Measurements from ENCODE around the gene MINAR2.

The MINAR2 gene

DNA sequence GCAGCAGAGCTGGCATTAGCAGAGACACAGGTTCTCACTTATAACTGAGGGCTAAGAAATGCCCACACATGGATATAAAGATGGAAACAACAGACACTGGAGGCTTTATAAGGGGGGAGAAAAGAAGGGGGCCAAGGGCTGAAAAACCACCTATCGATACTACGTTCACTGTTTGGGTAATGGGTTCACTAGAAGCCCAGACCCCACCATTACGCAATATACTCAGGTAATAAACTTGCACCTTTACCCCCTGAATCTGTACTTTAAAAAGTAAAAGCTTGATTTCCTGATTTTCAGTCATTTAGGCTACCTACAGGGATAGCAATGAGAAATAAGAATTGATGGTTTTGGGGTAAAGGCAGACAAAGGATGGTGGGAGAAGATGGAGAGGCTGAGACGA, 1.9 kb upstream of the MINAR2 start:
- no peaks in the 10 kb centered on the region for H3K9me3 ChIP-seq (ENCODE audit: control insufficient read depth, low read length)
- 85 to 86% methylated on average over 1 of the region's 4 CpGs for WGBS, 2 experiments (ENCODE audit: insufficient coverage in 2 of 2)
- no peaks in the 10 kb centered on the region for H3K4me1 ChIP-seq (ENCODE audit: control insufficient read depth, insufficient read depth, low read length, poor library complexity, severe bottlenecking)
- no peak overlapping the region for H3K4me3 ChIP-seq (ENCODE audit: extremely low read depth, insufficient read depth, low read length, poor library complexity, severe bottlenecking)
- H3K36me3 ChIP-seq (ENCODE audit: control insufficient read depth, insufficient read depth, low read length): no peaks in the 10 kb centered on the region
- no peak overlapping the region for H3K27ac ChIP-seq (ENCODE audit: low read depth, low read length, severe bottlenecking)

DNA sequence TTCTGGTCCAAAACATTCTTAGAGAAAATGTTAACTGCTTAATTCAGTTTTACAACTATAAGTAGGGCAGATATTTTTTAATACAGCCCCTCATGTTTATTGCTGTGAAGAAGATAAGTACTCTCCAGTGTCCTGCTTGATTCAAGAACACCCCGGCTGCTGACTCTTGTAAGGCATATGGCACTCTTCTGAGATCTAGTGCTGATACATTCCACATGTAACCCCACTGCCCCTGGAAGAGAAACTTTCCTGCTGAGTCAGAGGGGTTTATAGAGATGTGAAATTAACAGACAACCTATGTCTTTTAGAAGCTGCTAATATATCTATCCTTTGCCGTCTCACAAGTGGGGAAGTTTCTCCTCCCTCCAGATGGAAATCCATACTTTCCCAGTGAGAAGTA, 1.0 kb upstream of the MINAR2 start:
- Histone ChIP-seq H3K27ac (ENCODE audit: low read depth, low read length, severe bottlenecking) (no peak overlapping the region), H3K36me3 (ENCODE audit: control insufficient read depth, insufficient read depth, low read length) (no peaks in the 10 kb centered on the region), H3K9me3 (ENCODE audit: control insufficient read depth, low read length) (no peaks in the 10 kb centered on the region), H3K4me3 (ENCODE audit: extremely low read depth, insufficient read depth, low read length, poor library complexity, severe bottlenecking) (no peak overlapping the region), H3K4me1 (ENCODE audit: control insufficient read depth, insufficient read depth, low read length, poor library complexity, severe bottlenecking) (no peaks in the 10 kb centered on the region)
- WGBS, 2 experiments (ENCODE audit: insufficient coverage in 2 of 2): no CpG with 5 or more reads among the region's 2 CpGs

DNA sequence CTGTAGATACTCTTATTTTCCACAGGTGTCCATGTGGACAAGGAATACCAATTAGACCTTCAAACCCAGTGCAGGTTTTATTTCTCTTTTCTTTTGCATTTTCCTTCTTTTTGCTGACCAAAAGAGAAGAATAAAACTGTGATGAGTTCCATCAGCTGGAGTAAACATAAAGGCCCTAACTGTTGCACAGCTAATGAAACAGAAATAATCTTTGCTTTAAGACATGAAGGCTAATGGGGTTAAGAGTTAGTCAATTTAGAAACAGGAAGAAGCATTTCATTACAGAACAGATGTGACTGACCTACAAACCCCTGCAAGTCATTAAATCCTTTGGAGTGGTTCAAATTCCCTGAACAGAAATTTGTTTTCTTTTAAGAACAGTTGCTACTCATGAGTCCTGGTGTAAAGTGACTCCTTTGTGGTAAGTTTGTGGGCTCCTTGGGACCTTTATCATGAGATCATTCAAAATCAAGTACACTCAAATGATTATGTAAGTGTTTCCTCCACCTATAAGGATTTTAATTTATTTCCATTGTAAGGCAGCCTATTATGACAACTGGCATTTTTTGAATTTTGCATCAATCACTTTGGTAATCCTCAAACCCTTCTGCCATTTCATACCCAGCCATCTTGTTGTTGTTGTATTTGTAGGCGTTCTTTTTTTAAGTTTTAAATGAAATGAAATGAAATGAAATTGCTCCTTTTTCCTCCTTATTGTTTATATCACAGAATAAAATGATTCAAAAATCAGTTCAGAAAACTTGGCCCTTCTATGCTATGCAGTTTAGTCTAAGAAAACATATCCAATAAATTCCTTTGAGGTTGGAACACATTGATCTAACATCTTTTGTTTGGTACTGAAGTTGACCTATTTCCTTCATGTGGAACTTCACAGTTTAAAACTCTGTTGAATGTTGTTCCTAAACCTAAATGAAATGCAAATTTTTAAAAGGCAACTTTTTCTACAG, 1.3 kb downstream of the MINAR2 start:
- H3K27ac ChIP-seq (ENCODE audit: low read depth, low read length, severe bottlenecking): no peak overlapping the region

DNA sequence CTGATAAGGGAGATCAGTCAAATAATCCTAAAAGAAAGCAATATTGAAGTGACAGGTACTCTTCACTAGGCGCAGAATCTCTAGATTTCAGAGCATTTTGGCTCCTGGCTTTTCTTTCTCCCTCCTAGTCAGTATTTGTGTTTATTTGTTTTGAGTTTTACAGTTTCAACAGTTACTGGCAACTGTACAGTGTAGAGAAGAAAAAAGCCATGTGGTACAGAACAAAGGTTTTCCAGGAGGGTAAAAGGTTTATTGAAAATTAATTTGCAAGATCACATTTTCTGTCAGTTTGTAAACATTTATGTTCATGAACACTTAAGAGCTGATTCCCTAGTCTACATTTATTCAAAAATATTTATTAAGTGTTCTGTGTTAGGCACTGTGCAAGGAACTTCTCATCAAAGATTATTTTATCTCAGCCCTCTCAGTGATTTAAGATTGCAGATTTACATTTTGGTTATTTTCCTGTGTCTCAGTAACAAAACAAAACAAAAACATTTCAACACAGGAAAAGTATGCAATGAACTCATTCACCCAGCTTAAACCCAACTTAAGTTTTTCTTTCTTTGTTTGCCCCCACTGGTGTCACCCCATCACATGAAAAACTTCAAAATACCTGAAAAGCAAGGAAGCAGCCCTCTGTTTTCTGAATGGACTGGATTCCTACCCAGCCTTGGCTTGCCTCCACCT, 12.9 kb downstream of the MINAR2 start:
- Histone ChIP-seq H3K36me3 (ENCODE audit: control insufficient read depth, insufficient read depth, low read length) (no peaks in the 10 kb centered on the region), H3K27ac (ENCODE audit: low read depth, low read length, severe bottlenecking) (no peak overlapping the region)
- no CpG with 5 or more reads among the region's 1 CpG for WGBS, 2 experiments (ENCODE audit: insufficient coverage in 2 of 2)

More for the DNA sequence above, 1.3 kb downstream of the MINAR2 start:
- WGBS, 2 experiments (ENCODE audit: insufficient coverage in 2 of 2): no CpG with 5 or more reads among the region's 1 CpG
- Histone ChIP-seq H3K4me1 (ENCODE audit: control insufficient read depth, insufficient read depth, low read length, poor library complexity, severe bottlenecking) (no peaks in the 10 kb centered on the region), H3K9me3 (ENCODE audit: control insufficient read depth, low read length) (no peaks in the 10 kb centered on the region), H3K4me3 (ENCODE audit: extremely low read depth, insufficient read depth, low read length, poor library complexity, severe bottlenecking) (no peak overlapping the region), H3K36me3 (ENCODE audit: control insufficient read depth, insufficient read depth, low read length) (no peaks in the 10 kb centered on the region)

DNA sequence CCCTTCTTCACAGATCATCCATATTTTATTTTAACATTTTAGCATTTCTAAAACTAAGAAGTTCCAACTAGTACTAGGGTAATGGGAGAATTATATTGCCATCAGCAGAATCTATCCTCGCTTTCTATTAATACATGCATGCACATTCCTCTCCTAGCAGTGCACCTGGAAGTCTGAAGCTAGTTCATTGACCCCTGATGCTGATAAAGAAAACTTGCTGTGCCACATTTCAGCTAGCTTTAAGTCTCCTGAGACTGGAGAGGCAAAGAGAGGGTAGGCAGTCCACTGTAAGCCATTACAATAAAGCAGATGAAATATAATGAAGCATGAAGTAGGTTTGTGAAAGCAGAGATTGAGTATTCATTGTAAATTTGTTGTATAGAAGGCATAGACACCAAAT, 15.8 kb downstream of the MINAR2 start:
- no peak overlapping the region for H3K4me3 ChIP-seq (ENCODE audit: extremely low read depth, insufficient read depth, low read length, poor library complexity, severe bottlenecking)
- peaks cover 6% of the 10 kb centered on the region for H3K4me1 ChIP-seq (ENCODE audit: control insufficient read depth, insufficient read depth, low read length, poor library complexity, severe bottlenecking)
- 80% methylated on average over 1 of the region's 1 CpG; no CpG with 5 or more reads in 1 of the 2 experiments for WGBS, 2 experiments (ENCODE audit: insufficient coverage in 2 of 2)
- H3K9me3 ChIP-seq (ENCODE audit: control insufficient read depth, low read length): no peaks in the 10 kb centered on the region
- H3K27ac ChIP-seq (ENCODE audit: low read depth, low read length, severe bottlenecking): no peak overlapping the region
- no peaks in the 10 kb centered on the region for H3K36me3 ChIP-seq (ENCODE audit: control insufficient read depth, insufficient read depth, low read length)

More for the DNA sequence above, 12.9 kb downstream of the MINAR2 start:
- Histone ChIP-seq H3K4me1 (ENCODE audit: control insufficient read depth, insufficient read depth, low read length, poor library complexity, severe bottlenecking) (peaks cover 6% of the 10 kb centered on the region), H3K4me3 (ENCODE audit: extremely low read depth, insufficient read depth, low read length, poor library complexity, severe bottlenecking) (no peak overlapping the region), H3K9me3 (ENCODE audit: control insufficient read depth, low read length) (no peaks in the 10 kb centered on the region)

DNA sequence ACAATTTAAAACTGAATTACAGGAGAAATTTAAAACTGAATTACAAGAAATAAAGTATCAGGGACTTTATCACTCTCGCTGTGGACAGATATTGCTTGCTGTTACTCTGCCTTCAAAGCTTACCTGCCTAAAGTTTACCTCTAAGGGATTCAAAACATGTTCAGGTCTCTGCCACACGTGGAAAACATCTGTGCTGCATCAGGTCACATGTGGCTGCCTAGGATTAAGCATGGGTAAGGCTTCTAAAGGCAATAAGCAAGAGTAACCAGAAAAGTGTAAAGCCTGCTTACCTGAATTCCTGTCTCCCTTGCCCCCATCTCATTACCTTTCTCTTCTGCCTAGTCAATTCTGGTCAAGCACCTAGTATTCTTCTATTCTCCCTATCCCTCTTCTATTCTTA, 18.9 kb downstream of the MINAR2 start:
- H3K9me3 ChIP-seq (ENCODE audit: control insufficient read depth, low read length): no peaks in the 10 kb centered on the region
- no peak overlapping the region for H3K27ac ChIP-seq (ENCODE audit: low read depth, low read length, severe bottlenecking)
- 90 to 100% methylated on average over 2 of the region's 2 CpGs for WGBS, 2 experiments (ENCODE audit: insufficient coverage in 2 of 2)
- H3K4me3 ChIP-seq (ENCODE audit: extremely low read depth, insufficient read depth, low read length, poor library complexity, severe bottlenecking): no peak overlapping the region
- H3K4me1 ChIP-seq (ENCODE audit: control insufficient read depth, insufficient read depth, low read length, poor library complexity, severe bottlenecking): no peaks in the 10 kb centered on the region
- H3K36me3 ChIP-seq (ENCODE audit: control insufficient read depth, insufficient read depth, low read length): no peaks in the 10 kb centered on the region

DNA sequence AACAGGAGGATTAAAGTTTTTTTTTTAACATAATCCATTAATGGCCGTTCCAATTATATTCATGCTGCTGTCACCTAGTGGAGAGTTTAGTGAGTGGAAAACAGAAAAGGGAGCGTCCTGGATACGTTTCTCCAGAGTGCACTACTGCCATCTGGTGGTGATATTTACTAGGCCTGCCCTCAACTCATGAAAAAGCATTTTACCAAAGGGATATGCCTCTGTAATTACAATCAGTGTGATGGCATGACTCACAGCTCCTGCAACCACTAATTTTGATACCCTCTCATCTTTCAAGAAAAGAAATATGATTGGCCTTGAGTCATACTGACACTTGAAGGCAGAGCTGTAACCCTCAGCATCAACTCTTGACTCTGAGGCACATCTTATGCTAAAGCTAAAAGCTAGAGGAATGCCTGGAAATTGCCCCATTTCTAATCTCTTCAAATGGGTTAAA, 20.1 kb downstream of the MINAR2 start:
- H3K36me3 ChIP-seq (ENCODE audit: control insufficient read depth, insufficient read depth, low read length): no peaks in the 10 kb centered on the region
- H3K27ac ChIP-seq (ENCODE audit: low read depth, low read length, severe bottlenecking): no peak overlapping the region
- WGBS, 2 experiments (ENCODE audit: insufficient coverage in 2 of 2): 0% methylated on average over 2 of the region's 3 CpGs; no CpG with 5 or more reads in 1 of the 2 experiments
- no peak overlapping the region for H3K4me3 ChIP-seq (ENCODE audit: extremely low read depth, insufficient read depth, low read length, poor library complexity, severe bottlenecking)
- no peaks in the 10 kb centered on the region for H3K9me3 ChIP-seq (ENCODE audit: control insufficient read depth, low read length)
- no peaks in the 10 kb centered on the region for H3K4me1 ChIP-seq (ENCODE audit: control insufficient read depth, insufficient read depth, low read length, poor library complexity, severe bottlenecking)

DNA sequence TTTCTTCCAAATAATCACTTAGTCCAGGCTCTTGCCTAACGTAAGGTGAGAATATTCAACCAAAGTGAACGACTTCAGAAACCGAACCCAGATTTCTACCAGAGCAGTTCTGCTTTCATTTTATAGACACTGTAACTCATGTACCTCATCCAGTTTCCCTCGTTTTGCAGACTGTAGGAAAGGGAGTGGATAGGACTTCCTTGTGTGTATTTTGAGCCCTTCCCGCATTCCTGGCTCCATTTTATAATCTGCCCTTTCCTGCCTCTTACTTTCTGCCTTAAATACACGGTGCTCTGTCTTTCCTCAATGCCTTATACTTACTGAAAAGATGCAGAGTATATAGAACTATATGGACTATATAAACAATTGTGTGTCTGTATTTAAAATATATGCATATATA, 20.8 kb downstream of the MINAR2 start:
- 80 to 100% methylated on average over 1 to 2 of the region's 6 CpGs for WGBS, 2 experiments (ENCODE audit: insufficient coverage in 2 of 2)
- no peak overlapping the region for H3K4me3 ChIP-seq (ENCODE audit: extremely low read depth, insufficient read depth, low read length, poor library complexity, severe bottlenecking)

DNA sequence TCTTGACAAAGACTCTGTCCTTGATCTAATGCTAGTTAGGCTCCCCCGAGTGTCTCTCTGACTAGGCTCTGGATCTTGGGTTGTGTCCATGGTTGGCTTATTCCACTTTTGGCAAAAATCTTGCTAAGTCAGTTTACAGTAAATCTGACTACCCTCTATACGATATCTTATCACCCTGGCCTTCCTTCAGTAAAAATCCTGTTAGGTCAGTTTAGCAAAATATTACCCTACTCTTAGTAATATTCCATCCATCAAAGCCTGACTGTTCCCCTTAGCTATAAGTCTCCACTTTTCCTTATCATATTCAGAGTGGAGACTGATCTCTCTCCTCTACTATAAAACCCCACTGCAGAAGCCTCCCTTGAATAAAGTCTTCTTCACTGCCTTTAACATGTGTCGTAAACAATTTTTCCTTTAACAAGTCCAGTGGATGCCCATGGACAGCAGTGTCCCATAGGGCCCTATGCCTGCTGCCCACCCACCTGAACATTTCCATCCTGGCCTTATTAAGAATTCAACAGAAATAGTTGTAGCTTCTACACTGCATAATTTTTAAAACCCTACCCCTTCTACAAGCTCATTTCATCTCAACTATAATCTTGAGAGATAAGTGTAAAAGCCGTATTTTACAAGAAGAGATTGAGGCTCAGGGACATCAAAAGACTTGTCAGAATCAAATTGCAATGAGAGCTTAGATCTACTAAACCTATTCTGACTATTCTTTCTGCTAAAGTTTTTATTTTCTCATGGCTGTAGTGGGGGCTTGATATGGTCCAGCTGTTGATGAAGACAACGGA, 22.3 kb downstream of the MINAR2 start:
- H3K9me3 ChIP-seq (ENCODE audit: control insufficient read depth, low read length): no peaks in the 10 kb centered on the region
- no peak overlapping the region for H3K27ac ChIP-seq (ENCODE audit: low read depth, low read length, severe bottlenecking)
- H3K36me3 ChIP-seq (ENCODE audit: control insufficient read depth, insufficient read depth, low read length): no peaks in the 10 kb centered on the region
- H3K4me1 ChIP-seq (ENCODE audit: control insufficient read depth, insufficient read depth, low read length, poor library complexity, severe bottlenecking): no peaks in the 10 kb centered on the region
- no peak overlapping the region for H3K4me3 ChIP-seq (ENCODE audit: extremely low read depth, insufficient read depth, low read length, poor library complexity, severe bottlenecking)
- 81 to 95% methylated on average over 2 to 3 of the region's 5 CpGs for WGBS, 2 experiments (ENCODE audit: insufficient coverage in 2 of 2)

More for the DNA sequence above, 20.8 kb downstream of the MINAR2 start:
- Histone ChIP-seq H3K36me3 (ENCODE audit: control insufficient read depth, insufficient read depth, low read length) (no peaks in the 10 kb centered on the region), H3K9me3 (ENCODE audit: control insufficient read depth, low read length) (no peaks in the 10 kb centered on the region), H3K27ac (ENCODE audit: low read depth, low read length, severe bottlenecking) (no peak overlapping the region), H3K4me1 (ENCODE audit: control insufficient read depth, insufficient read depth, low read length, poor library complexity, severe bottlenecking) (no peaks in the 10 kb centered on the region)

DNA sequence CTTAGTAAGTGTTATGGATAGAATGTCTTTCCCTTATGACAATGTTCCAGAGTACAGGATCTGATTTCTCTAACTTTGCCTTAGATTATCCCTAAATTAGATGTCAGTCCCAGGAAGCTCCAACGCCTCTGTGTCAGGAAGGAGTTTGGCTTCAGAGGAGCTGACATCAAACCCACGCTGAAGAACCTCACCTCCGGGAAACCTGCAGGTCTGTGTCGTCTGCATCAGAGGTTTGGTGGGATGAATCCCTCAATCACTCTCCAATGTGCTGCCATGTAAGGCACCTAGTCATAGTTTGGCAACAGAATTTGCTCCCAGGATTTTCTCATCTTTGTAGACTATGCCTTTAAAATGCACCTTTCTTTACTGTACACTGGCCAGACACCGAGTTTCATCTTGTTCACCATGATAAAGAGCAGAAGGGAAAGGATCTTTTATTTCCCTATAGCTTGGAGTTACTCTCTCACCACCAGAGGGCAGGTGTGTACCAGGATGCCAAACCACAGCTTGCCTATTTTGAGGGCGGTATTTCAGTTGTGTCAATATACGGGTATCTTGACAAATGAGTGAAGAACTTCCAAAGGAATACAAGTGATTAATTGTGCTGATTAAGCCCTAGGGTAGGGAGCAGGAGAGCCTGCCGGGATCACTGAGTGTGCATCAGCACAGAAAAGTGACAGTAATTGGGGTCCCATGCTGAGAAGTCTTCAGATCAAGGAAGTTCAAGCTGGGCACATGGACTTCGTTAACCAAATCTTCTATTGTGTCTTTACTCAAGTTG, 23.4 kb downstream of the MINAR2 start:
- H3K36me3 ChIP-seq (ENCODE audit: control insufficient read depth, insufficient read depth, low read length): no peaks in the 10 kb centered on the region
- no peaks in the 10 kb centered on the region for H3K9me3 ChIP-seq (ENCODE audit: control insufficient read depth, low read length)
- H3K27ac ChIP-seq (ENCODE audit: low read depth, low read length, severe bottlenecking): no peak overlapping the region
- 53 to 54% methylated on average over 6 to 7 of the region's 9 CpGs for WGBS, 2 experiments (ENCODE audit: insufficient coverage in 2 of 2)
- H3K4me3 ChIP-seq (ENCODE audit: extremely low read depth, insufficient read depth, low read length, poor library complexity, severe bottlenecking): no peak overlapping the region
- no peaks in the 10 kb centered on the region for H3K4me1 ChIP-seq (ENCODE audit: control insufficient read depth, insufficient read depth, low read length, poor library complexity, severe bottlenecking)
